BLaER1 (cell line): ENCODE data around the gene MDFIC2.

Experiments
- H3K27ac ChIP-seq: shearing (Covaris generic); formaldehyde crosslinking; 2 replicates; pipeline ENCODE4 v1.8.1; 2022
- H3K27me3 ChIP-seq: shearing (Covaris generic); formaldehyde crosslinking; 2 replicates; pipeline ENCODE4 v1.8.1; 2022
- H3K36me3 ChIP-seq: shearing (Covaris generic); formaldehyde crosslinking; 2 replicates; pipeline ENCODE4 v1.8.1; 2022
- H3K4me1 ChIP-seq: shearing (Covaris generic); formaldehyde crosslinking; 2 replicates; pipeline ENCODE4 v1.8.1; 2022
- H3K4me2 ChIP-seq: shearing (Covaris generic); formaldehyde crosslinking; 2 replicates; pipeline ENCODE4 v1.8.1; 2022
- H3K4me3 ChIP-seq: shearing (Covaris generic); formaldehyde crosslinking; 2 replicates; pipeline ENCODE4 v1.8.1; 2022
- H3K9ac ChIP-seq: shearing (Covaris generic); formaldehyde crosslinking; 2 replicates; pipeline ENCODE4 v1.8.1; 2022
- H3K9me3 ChIP-seq: shearing (Covaris generic); formaldehyde crosslinking; 2 replicates; pipeline ENCODE4 v1.8.1; 2022
- H4K20me1 ChIP-seq: shearing (Covaris generic); formaldehyde crosslinking; 2 replicates; pipeline ENCODE4 v1.8.1; 2022
- Cebpa-rat ChIP-seq: shearing (Covaris generic); IDR thresholded peaks from 2 replicates; pipeline ENCODE4 v1.8.1; 2022

The MDFIC2 gene

GRCh38 chr3:70264122-70264780, 48.2 kb downstream of the MDFIC2 start:
- H3K4me2 ChIP-seq = no peak overlapping the region
- H3K4me1 ChIP-seq = no peaks in the 10 kb centered on the region
- no peak overlapping the region for H3K4me3 ChIP-seq
- H3K9ac ChIP-seq = no peak overlapping the region
- no peaks in the 10 kb centered on the region for H3K9me3 ChIP-seq
- no peak for TF ChIP-seq Cebpa-rat
- H3K27me3 ChIP-seq = no peaks in the 10 kb centered on the region
- H3K36me3 ChIP-seq = no peaks in the 10 kb centered on the region
- no peak overlapping the region for H3K27ac ChIP-seq
- H4K20me1 ChIP-seq = no peaks in the 10 kb centered on the region

- TF ChIP-seq Cebpa-rat = no peak
- Histone ChIP-seq H3K9ac (no peak overlapping the region), H4K20me1 (no peaks in the 10 kb centered on the region), H3K4me1 (no peaks in the 10 kb centered on the region), H3K27ac (no peak overlapping the region), H3K27me3 (no peaks in the 10 kb centered on the region), H3K4me3 (no peak overlapping the region), H3K9me3 (no peaks in the 10 kb centered on the region), H3K36me3 (no peaks in the 10 kb centered on the region), H3K4me2 (no peak overlapping the region)
These were observed 51.2 kb downstream of the MDFIC2 start for GRCh38 chr3:70261283-70261682.

GRCh38 chr3:70256566-70256965, 55.9 kb downstream of the MDFIC2 start:
- Histone ChIP-seq H3K4me3 (no peak overlapping the region), H3K27me3 (no peaks in the 10 kb centered on the region), H3K4me1 (no peaks in the 10 kb centered on the region), H3K36me3 (no peaks in the 10 kb centered on the region), H3K9me3 (no peaks in the 10 kb centered on the region), H4K20me1 (no peaks in the 10 kb centered on the region), H3K9ac (no peak overlapping the region), H3K27ac (no peak overlapping the region), H3K4me2 (no peak overlapping the region)
- no peak for TF ChIP-seq Cebpa-rat

GRCh38 chr3:70250492-70250891, 61.9 kb downstream of the MDFIC2 start:
- H3K36me3 ChIP-seq = no peaks in the 10 kb centered on the region

GRCh38 chr3:70249509-70250160, 62.8 kb downstream of the MDFIC2 start:
- Histone ChIP-seq H3K9me3 (no peaks in the 10 kb centered on the region), H3K27me3 (no peaks in the 10 kb centered on the region), H3K27ac (no peak overlapping the region), H3K36me3 (no peaks in the 10 kb centered on the region), H4K20me1 (no peaks in the 10 kb centered on the region), H3K9ac (no peak overlapping the region), H3K4me3 (no peak overlapping the region), H3K4me2 (no peak overlapping the region), H3K4me1 (no peaks in the 10 kb centered on the region)
- TF ChIP-seq Cebpa-rat = no peak

More at GRCh38 chr3:70250492-70250891, 61.9 kb downstream of the MDFIC2 start:
- Histone ChIP-seq H3K9me3 (no peaks in the 10 kb centered on the region), H3K27me3 (no peaks in the 10 kb centered on the region), H3K4me2 (no peak overlapping the region), H3K4me1 (no peaks in the 10 kb centered on the region), H3K4me3 (no peak overlapping the region), H4K20me1 (no peaks in the 10 kb centered on the region), H3K9ac (no peak overlapping the region), H3K27ac (no peak overlapping the region)
- TF ChIP-seq Cebpa-rat = no peak

GRCh38 chr3:70248856-70249255, 63.6 kb downstream of the MDFIC2 start:
- Histone ChIP-seq H3K9ac (no peak overlapping the region), H3K27ac (no peak overlapping the region), H3K36me3 (no peaks in the 10 kb centered on the region), H3K27me3 (no peaks in the 10 kb centered on the region), H4K20me1 (no peaks in the 10 kb centered on the region), H3K4me3 (no peak overlapping the region), H3K4me2 (no peak overlapping the region), H3K9me3 (no peaks in the 10 kb centered on the region), H3K4me1 (no peaks in the 10 kb centered on the region)
- no peak for TF ChIP-seq Cebpa-rat

GRCh38 chr3:70247955-70248354, 64.5 kb downstream of the MDFIC2 start:
- Histone ChIP-seq H3K9me3 (no peaks in the 10 kb centered on the region), H3K9ac (no peak overlapping the region), H3K27me3 (no peaks in the 10 kb centered on the region), H4K20me1 (no peaks in the 10 kb centered on the region), H3K27ac (no peak overlapping the region), H3K4me2 (no peak overlapping the region), H3K4me1 (no peaks in the 10 kb centered on the region), H3K4me3 (no peak overlapping the region), H3K36me3 (no peaks in the 10 kb centered on the region)
- TF ChIP-seq Cebpa-rat = no peak

GRCh38 chr3:70245746-70246525, 66.5 kb downstream of the MDFIC2 start:
- Histone ChIP-seq H3K9me3 (no peaks in the 10 kb centered on the region), H3K4me2 (no peak overlapping the region), H3K4me1 (no peaks in the 10 kb centered on the region), H3K27me3 (no peaks in the 10 kb centered on the region), H3K9ac (no peak overlapping the region), H3K36me3 (no peaks in the 10 kb centered on the region), H3K4me3 (no peak overlapping the region), H3K27ac (no peak overlapping the region), H4K20me1 (no peaks in the 10 kb centered on the region)
- TF ChIP-seq Cebpa-rat = no peak

- no peak overlapping the region for H3K9ac ChIP-seq
- no peaks in the 10 kb centered on the region for H3K4me1 ChIP-seq
- no peak overlapping the region for H3K4me2 ChIP-seq
- H3K4me3 ChIP-seq = no peak overlapping the region
- no peaks in the 10 kb centered on the region for H3K27me3 ChIP-seq
- no peaks in the 10 kb centered on the region for H4K20me1 ChIP-seq
- no peak overlapping the region for H3K27ac ChIP-seq
- no peaks in the 10 kb centered on the region for H3K9me3 ChIP-seq
- no peaks in the 10 kb centered on the region for H3K36me3 ChIP-seq
- TF ChIP-seq Cebpa-rat = no peak
These were observed 68.0 kb downstream of the MDFIC2 start for GRCh38 chr3:70244422-70244821.

- Histone ChIP-seq H3K4me3 (no peak overlapping the region), H3K9me3 (no peaks in the 10 kb centered on the region), H3K4me1 (no peaks in the 10 kb centered on the region), H3K9ac (no peak overlapping the region), H3K27ac (no peak overlapping the region), H4K20me1 (no peaks in the 10 kb centered on the region), H3K27me3 (no peaks in the 10 kb centered on the region), H3K4me2 (no peak overlapping the region), H3K36me3 (no peaks in the 10 kb centered on the region)
- no peak for TF ChIP-seq Cebpa-rat
These were observed 70.0 kb downstream of the MDFIC2 start for GRCh38 chr3:70242297-70242882.
